ENCODE measurements around the gene LPGAT1. TPM values are rescaled to one million over a fixed set of nuclear protein-coding genes. Genes with fewer than 3 reads are reported as not detected.

The LPGAT1 gene
- total RNA-seq, 4 donors from 2014 or later = 26.7 to 41.4 (median 38.1) TPM

- Histone ChIP-seq H3K9me3 (no peaks in the 10 kb centered on the region), H3K27ac (peak overlapping the region in 3 of 4 donors; percentile 90 to 95 (median 94)), H3K4me3 (peak overlapping the region; percentile 48 to 93 (median 88)), H3K4me1 (peaks cover 0 to 29% (median 9%) of the 10 kb centered on the region in 4 donors), H3K27me3 (no peaks in the 10 kb centered on the region), H3K36me3 (peaks cover 0 to 15% (median 0%) of the 10 kb centered on the region in 3 donors)
- no peak for DNase-seq (ENCODE audit: low spot score in 2 of 2)
- whole genome bisulfite sequencing, 2 donors = 84 to 85% methylated on average over 9 of the region's 9 CpGs
- TF ChIP-seq, protein P1, sequence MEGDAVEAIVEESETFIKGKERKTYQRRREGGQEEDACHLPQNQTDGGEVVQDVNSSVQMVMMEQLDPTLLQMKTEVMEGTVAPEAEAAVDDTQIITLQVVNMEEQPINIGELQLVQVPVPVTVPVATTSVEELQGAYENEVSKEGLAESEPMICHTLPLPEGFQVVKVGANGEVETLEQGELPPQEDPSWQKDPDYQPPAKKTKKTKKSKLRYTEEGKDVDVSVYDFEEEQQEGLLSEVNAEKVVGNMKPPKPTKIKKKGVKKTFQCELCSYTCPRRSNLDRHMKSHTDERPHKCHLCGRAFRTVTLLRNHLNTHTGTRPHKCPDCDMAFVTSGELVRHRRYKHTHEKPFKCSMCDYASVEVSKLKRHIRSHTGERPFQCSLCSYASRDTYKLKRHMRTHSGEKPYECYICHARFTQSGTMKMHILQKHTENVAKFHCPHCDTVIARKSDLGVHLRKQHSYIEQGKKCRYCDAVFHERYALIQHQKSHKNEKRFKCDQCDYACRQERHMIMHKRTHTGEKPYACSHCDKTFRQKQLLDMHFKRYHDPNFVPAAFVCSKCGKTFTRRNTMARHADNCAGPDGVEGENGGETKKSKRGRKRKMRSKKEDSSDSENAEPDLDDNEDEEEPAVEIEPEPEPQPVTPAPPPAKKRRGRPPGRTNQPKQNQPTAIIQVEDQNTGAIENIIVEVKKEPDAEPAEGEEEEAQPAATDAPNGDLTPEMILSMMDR (IDR thresholded peaks at IDR 0.05) = no peak
- TF ChIP-seq EP300 (IDR thresholded peaks at IDR 0.05) (no peak), POLR2A (IDR thresholded peaks at IDR 0.05) (no peak)
These were observed 1.8 kb downstream of the LPGAT1 start for GRCh38 chr1:211828584-211829342.

GRCh38 chr1:211827051-211827450 is 3.5 kb downstream of the LPGAT1 start:
- DNase-seq (ENCODE audit: low spot score in 2 of 2) = no peak

GRCh38 chr1:211825980-211826379 is 4.6 kb downstream of the LPGAT1 start:
- no peaks in the 10 kb centered on the region for H3K9me3 ChIP-seq
- H3K4me3 ChIP-seq = no peak overlapping the region
- H3K4me1 ChIP-seq = peaks cover 0 to 29% (median 9%) of the 10 kb centered on the region in 4 donors
- H3K36me3 ChIP-seq = peaks cover 0 to 37% (median 0%) of the 10 kb centered on the region in 3 donors
- TF ChIP-seq EP300 (IDR thresholded peaks at IDR 0.05) (no peak), POLR2A (IDR thresholded peaks at IDR 0.05) (no peak)
- TF ChIP-seq, protein P1 (IDR thresholded peaks at IDR 0.05) = no peak
- WGBS, 2 donors = 96 to 97% methylated on average over 1 of the region's 1 CpG
- no peak overlapping the region for H3K27ac ChIP-seq
- DNase-seq (ENCODE audit: low spot score in 2 of 2) = no peak
- no peaks in the 10 kb centered on the region for H3K27me3 ChIP-seq

More at GRCh38 chr1:211827051-211827450, 3.5 kb downstream of the LPGAT1 start:
- no peak overlapping the region for H3K27ac ChIP-seq
- H3K36me3 ChIP-seq = peaks cover 0 to 28% (median 0%) of the 10 kb centered on the region in 3 donors
- peaks cover 0 to 29% (median 9%) of the 10 kb centered on the region in 4 donors for H3K4me1 ChIP-seq
- TF ChIP-seq EP300 (IDR thresholded peaks at IDR 0.05) = no peak
- no peak for TF ChIP-seq POLR2A (IDR thresholded peaks at IDR 0.05)
- TF ChIP-seq, protein P1 (IDR thresholded peaks at IDR 0.05) = no peak
- no peaks in the 10 kb centered on the region for H3K9me3 ChIP-seq
- no peak overlapping the region for H3K4me3 ChIP-seq
- H3K27me3 ChIP-seq = no peaks in the 10 kb centered on the region

- no peak for DNase-seq (ENCODE audit: low spot score in 2 of 2)
- 92 to 93% methylated on average over 5 of the region's 5 CpGs for WGBS, 2 donors
- Histone ChIP-seq H3K27ac (no peak overlapping the region), H3K4me1 (peaks cover 0 to 10% (median 2%) of the 10 kb centered on the region in 4 donors), H3K9me3 (no peaks in the 10 kb centered on the region), H3K36me3 (peaks cover 0 to 68% (median 0%) of the 10 kb centered on the region in 3 donors), H3K27me3 (no peaks in the 10 kb centered on the region), H3K4me3 (no peak overlapping the region)
- TF ChIP-seq, protein P1 (IDR thresholded peaks at IDR 0.05) = no peak
- no peak for TF ChIP-seq POLR2A (IDR thresholded peaks at IDR 0.05)
These were observed 7.7 kb downstream of the LPGAT1 start for GRCh38 chr1:211822677-211823407.

GRCh38 chr1:211816586-211816985 is 14.0 kb downstream of the LPGAT1 start:
- no peaks in the 10 kb centered on the region for H3K9me3 ChIP-seq
- no peak for DNase-seq (ENCODE audit: low spot score in 2 of 2)
- no peaks in the 10 kb centered on the region for H3K4me1 ChIP-seq
- H3K27me3 ChIP-seq = no peaks in the 10 kb centered on the region
- TF ChIP-seq, protein P1 (IDR thresholded peaks at IDR 0.05) = no peak
- TF ChIP-seq EP300 (IDR thresholded peaks at IDR 0.05) = no peak
- no peak for TF ChIP-seq POLR2A (IDR thresholded peaks at IDR 0.05)
- H3K27ac ChIP-seq = no peak overlapping the region
- H3K36me3 ChIP-seq = peaks cover 0 to 50% (median 0%) of the 10 kb centered on the region in 3 donors
- no peak overlapping the region for H3K4me3 ChIP-seq
